GM21576 (cell line): ENCODE measurements around the gene SLC9B2.

Experiments
- ATAC-seq: cut with Tn5 transposase; IDR thresholded peaks from one replicate; pipeline ENCODE4 v1.9.1; 2021; ENCODE audit warnings: mild to moderate bottlenecking, moderate library complexity; ENCODE audit not compliant: unreplicated experiment

Gene SLC9B2, protein sequence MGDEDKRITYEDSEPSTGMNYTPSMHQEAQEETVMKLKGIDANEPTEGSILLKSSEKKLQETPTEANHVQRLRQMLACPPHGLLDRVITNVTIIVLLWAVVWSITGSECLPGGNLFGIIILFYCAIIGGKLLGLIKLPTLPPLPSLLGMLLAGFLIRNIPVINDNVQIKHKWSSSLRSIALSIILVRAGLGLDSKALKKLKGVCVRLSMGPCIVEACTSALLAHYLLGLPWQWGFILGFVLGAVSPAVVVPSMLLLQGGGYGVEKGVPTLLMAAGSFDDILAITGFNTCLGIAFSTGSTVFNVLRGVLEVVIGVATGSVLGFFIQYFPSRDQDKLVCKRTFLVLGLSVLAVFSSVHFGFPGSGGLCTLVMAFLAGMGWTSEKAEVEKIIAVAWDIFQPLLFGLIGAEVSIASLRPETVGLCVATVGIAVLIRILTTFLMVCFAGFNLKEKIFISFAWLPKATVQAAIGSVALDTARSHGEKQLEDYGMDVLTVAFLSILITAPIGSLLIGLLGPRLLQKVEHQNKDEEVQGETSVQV

DNA sequence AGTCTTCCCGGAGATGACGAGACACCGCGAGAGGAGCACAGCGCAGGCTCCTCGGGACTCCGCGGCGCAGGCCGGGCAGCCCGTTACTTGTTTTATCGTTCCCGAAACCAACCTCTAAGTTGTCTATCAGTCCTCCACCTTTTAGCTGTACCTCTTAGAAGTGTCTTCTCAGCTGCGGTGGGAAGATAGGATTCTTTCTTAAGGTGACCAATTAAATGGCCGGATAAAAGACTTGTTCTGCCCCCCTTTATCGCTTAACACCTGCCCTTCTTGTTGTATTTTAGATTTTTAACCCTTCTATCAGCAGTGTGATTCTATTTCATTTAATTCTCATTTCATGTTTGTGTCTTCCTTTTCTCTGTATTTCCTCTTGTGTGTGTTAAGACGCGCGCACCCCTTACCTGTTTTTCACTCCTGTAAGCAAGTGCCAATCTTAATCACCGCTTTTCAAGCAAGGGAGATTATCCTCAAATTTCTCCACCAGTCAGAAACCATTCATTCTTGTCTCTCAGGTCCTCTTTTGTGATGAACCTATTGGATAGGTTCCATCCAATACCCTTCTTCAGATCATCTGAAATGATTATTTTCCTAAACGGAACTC lies at the start of gene SLC9B2:
SLC9B2 (minus strand) TSS at position 15 of the 601 bp plus-strand sequence. CDS start 9,211 bp downstream, outside the sequence.
- peak; percentile 42 for ATAC-seq

DNA sequence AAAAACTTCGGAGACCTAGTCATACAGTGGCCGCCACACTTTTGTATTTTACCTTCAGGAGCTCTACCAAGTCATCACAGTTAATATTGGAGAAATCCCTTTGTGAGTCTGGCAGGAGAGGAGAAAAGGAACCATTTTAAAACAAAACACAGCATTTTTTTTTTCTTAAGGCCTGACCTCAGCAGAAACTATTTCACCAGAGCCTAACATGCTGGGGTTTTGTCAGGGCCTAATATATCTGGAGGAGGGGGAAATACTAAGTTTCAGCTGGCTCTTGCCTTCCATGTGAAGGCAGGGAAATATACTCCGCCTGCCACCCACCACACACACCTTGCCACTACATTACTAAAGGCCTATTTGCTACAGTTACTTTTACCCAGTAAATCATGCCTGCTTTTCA lies 49.6 kb upstream of the SLC9B2 start:
- ATAC-seq: no peak

DNA sequence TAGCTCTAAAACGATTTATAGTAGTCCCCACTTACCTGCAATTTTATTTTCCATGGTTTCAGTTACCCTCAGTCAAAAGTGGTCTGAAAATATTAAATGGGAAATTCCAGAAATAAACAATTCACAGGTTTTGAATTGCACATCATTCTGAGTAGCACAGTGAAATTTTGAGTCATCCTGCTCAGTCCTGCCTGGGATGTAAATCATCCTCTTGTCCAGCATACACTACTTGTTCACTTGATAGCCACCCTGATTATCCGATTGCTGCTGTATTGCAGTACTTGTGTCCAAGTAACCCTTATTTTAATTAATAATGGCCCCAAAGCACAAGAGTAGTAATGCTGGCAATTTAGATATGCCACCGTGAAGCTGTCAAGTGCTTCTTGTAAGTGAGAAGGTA lies 46.6 kb upstream of the SLC9B2 start:
- no peak for ATAC-seq

DNA sequence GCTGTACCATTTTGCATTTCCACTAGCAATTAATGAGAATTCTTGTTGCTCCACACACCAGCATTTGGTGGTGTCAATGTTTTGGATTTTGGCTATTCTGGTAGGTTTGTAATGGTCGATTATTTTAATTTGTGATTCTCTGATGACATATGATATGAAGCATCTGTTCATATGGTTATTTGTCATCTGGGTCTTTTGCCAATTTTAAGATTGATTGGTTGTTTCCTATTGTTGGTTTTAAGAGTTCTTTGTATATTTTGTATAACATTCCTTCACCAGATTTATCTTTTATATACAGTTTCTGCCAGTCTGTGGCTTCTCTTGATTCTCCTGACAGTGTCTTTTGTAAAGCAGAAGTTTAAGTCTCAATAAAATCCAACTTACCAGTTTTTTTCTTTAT lies 41.6 kb upstream of the SLC9B2 start:
- ATAC-seq: no peak

DNA sequence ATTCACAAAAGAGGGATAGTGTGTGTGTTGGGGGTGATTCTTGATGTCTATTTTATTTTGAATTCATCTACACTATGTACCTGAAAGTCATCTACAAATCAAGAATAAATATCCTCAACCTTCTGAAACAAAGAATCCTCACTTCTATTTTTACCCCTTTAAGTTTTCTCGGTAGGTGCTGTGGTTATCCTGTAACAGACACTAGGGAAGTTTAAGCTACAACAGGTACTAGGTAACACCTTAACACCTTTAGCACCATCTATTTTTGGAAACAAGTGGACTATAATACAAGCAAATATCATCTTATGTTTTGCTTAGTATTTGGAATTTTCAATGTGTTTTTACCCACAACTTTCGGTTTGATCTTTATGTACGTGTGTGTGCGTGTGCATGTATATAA lies 35.0 kb upstream of the SLC9B2 start:
- no peak for ATAC-seq

DNA sequence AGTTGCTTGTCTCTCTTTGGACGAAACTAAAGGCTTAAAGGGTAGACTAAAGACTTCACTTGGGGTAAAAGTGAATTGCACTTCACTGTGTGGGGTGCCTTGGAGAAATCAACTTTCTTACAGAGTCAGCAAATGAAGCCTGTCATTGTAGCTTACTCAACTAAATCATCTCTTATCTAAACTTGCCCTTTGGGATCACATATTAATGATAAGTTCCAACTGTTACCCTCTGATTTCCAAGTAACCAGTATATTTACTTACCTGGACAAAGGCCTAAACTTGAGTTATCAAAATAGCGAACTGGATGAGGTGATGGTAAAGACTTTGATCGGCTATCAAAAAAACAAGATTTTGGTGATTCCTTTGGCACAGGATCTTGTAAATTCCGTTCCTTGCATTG lies 32.0 kb upstream of the SLC9B2 start:
- ATAC-seq: no peak

DNA sequence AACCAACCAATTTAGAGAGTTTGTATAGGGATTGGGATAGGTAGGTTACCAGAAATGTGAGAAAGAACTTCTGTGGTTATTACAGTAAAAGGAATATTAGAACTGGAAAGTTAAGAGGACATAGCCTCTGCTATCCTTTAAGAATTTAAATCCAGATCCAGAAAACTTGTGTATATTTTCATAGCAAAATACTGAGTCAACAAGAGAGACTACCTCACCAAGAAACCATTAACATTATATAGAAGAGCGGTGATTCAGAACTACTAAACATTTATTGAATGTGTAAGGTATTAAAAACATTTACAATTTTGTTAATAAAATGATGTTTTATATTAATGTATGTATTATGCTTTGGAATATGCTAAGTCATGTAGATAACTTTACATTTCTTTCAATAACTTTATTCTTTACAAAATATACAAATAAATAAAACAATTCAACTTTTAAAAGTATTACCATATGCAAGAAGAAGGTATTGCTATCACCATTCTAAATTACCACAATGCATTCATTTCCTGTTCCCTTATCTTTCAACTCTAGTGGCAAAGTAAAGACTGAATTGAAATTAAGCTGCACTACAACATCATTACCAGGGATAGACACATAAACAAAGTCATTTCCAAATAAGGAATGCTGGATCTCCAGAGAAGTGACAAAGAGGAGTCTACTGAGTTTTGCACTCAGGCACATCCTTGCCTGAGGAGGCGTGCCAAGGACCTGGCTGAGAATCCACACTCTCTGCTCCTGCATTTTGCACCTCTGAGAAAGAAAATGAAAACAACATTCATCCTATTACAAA lies 29.2 kb upstream of the SLC9B2 start:
- no peak for ATAC-seq

DNA sequence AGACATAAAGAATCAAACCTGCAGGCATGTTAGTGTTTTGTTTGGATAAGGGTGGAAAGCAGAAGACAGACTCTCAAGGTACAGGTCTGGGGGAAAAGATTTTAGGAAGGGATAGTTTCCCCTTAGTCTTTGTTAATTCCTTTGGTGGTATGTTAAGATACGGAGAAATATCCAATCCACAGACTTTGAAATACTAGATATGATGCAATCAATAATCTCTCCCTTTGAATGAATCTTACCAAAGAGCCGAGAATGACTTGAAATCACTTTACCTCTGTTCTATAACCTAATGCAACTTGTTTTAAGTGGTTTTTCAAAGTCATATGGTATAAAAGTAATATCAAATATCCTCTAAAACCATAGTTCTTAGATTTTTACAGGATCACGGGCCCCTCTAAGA lies 28.3 kb upstream of the SLC9B2 start:
- ATAC-seq: no peak

DNA sequence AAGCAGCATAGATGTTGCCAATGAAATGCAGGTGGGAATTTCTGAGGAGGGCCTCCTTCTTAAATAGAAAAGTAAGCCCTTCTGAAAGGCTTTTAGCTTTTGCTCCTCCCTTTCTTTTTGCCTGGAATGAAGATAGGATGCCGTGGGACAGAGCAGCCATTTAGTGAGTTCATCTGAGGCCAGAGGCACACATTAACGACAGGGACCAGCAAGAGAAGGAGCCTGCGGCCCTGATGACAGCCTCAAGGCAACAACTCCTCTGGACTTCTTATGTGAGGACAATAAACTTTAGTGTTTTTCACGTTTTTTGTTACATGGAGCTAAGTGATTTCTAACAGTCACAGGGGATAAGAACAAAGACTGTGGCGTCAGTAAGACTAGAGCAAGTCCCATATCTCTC lies 24.1 kb upstream of the SLC9B2 start:
- no peak for ATAC-seq

DNA sequence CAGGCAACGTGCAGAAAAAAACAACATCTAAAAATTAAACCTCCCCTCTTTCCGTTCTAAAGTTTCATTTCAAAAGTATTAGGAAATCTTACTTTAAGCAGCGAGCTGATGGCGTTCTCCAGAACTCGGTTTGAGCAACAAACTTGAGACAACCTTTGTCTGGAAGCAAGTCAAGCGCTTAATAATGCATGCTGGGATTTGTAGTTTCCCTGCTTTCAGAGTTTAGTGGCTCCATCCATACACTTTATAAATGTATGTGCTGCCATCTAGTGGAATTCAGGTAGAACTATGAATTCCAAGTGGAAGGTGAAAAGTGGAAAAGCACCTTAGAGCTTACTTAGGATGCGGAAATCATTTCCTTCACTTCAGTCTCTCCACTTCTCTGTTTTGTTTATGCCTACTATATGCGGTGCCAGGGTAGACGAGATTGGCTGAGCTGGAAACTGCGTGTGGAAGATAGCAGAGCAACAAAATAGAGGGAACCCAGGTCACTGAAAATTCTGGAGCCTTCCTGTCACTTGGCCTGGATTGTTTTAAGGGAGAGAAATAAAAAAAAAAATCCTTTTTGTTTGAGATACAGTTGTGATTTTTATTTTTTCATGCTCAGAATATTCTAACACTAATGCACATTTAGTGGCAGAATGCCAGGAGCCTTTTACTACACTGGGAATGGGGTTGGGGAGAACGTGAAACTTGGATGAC lies 23.3 kb upstream of the SLC9B2 start, which contains the start of gene BDH2:
BDH2 (minus strand) TSS at position 144 of the 702 bp plus-strand sequence. CDS start 3,580 bp downstream, outside the sequence.
- peak; percentile 98 for ATAC-seq

DNA sequence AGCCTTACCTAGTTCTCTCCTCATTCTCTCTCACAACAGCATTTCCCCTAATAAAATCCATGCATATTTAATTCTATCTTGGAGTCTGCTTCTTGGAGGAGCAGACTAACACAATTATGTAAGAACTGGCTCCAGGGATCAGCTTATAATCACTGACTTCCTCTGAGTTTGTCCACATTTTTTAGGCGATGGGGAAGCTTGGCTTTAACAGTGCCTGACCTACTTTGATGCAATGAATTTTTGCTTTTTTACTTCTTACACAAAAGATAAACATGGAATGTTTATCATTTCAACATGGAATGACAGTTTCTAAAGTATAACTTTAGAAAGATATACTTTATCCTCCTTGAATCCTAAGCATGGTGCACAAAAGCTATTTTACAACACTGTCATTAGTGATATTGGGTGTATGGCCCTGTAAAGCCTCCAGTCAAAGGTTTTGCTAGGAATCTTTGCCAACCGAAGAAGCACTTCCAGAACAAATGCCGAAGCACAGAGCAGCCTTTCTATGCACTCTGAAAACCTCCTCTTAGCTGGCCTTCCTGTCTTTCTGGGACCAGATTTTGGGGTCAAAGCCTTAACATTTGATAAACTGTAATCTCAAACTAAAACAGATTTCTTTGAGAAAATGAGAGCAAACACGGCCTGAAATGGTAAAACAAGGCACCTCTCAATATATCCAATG lies 22.3 kb upstream of the SLC9B2 start:
- ATAC-seq: no peak

DNA sequence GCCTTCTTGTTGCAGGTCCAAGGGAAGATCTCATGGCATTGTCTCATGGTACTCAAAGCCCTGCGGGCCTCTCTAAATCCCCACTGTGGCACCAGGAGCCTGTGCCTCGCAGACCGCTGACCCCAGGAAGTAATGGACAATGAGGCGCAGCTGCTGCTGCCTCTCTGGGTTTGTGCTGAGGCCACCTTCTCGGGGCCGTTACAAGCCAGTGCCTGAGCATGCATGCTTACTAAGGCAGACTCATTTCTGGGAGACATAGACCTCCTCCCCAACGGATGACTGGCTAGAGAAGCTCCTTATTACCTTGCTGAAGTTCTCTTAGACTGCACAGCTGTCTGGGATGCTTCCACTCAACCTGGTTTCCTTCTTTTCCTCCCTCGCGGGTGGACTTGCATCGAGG lies 21.8 kb upstream of the SLC9B2 start:
- ATAC-seq: no peak

DNA sequence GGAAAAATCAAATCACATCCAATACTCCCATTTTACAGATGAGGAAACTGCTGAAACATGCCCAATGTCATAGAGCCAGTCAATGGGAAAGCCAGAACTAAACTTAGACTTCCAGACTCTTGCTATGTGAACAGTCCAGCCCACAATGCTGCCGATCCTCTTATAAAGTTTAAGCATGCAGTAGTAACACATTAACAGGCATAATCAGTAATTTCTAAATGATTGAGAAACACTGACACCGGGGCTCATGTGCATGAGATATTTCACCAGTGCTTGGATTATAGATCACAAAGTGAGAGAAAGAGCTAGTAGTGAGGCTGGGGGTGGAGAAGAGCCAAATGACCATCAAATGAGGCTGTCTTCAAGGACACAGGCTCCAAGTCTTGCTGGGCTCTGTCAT lies 20.6 kb upstream of the SLC9B2 start:
- ATAC-seq: no peak

DNA sequence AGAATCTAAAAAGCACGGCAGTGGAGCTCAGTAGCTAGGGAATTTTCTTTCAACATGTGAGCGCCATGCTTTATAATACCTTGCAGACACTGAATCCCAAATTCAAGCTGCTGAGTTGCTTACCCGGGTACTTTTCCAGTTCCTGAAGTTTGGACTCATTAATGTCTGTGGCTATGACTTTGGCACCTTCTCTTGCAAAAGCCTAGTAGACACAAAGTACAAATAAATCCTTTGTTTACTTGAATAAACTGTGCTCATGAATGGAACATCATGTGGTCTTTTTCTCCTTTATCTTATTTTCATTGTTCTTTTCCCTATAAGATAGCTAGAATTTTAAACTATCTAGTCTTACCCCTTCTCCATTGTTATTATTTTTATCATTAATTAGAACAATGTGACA lies 18.5 kb upstream of the SLC9B2 start:
- no peak for ATAC-seq

DNA sequence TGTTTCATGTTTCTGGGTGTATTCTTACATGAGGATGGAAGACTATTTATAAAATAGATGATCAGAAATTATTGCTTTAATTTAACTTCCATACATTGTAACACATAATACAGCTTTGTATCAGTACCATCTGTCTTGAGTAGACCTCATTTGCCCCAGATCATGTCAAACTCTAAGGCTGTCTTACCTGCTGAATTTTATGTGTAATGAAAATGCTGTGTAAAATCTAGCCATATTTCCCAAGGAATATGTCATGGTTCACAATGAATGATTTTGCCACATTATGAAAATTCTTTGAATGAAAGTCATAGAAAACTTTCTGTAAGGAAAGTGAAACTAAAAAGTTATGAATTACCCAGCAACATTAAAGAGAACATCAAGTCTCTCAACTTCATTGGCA lies 15.7 kb upstream of the SLC9B2 start:
- ATAC-seq: peak; percentile 14

DNA sequence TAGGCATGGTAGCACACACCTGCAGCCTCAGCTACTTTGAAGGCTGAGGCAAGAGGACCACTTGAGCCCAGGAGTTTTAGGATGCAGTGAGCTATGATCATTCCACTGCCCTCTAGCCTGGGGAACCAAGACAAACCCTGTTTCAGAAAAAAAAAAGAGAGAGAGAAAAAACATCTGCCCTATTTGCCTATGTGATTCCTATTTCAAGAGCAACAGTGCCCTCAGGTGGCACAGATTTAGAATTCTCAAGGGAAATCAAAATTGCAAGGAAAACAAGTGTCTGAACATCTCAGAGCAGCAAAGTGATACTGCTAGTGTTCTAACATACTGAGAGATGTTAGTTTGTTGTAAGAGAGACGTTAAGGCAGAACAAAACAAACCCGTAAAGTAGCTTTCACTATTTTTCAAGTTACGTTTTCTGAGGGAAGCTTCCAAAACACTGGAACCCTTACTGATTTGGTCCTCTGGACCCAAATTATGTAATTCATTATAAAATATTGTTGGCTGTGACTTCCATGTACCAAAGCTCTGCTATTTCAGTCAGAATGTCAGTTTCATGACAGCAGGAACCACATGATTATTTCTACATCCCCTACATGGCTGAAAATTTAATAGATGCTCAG lies 15.2 kb upstream of the SLC9B2 start:
- ATAC-seq: peak; percentile 83

DNA sequence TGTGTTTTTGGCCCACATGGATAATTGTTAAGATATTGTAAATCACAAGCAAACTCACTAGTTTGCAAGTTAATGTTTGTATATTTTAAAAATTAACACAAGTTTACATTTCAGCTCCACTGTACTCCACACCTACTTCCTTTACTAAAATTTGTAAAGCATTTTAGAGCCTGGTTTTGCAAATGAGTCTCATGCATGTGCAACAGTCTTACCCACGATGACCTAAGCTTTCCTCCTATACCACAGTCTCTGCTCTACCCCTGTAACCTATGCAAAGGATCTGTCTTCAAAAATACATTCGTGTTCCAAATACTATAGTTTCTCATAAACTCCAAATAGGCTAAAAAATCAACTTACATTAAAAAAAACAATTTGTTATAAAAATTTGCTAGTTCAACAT lies 12.9 kb upstream of the SLC9B2 start:
- no peak for ATAC-seq

DNA sequence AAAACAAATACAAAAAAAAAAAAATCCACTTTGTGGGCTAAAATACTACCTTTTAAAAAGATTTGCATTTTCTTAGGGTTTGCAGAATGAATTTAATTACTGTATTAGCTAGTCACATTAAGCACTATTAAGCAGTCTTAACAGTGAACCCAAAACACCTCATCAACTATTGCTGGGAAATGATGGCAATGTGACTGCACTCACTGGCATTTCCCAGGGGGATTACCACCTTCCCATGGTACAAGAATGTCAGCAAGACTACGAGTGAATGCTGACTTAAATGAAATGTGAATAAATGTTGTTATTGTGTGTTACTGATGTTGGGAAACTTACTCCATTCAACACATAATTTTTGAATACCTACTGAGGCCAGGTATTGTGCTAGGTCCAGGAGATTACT lies 10.0 kb upstream of the SLC9B2 start:
- ATAC-seq: no peak

DNA sequence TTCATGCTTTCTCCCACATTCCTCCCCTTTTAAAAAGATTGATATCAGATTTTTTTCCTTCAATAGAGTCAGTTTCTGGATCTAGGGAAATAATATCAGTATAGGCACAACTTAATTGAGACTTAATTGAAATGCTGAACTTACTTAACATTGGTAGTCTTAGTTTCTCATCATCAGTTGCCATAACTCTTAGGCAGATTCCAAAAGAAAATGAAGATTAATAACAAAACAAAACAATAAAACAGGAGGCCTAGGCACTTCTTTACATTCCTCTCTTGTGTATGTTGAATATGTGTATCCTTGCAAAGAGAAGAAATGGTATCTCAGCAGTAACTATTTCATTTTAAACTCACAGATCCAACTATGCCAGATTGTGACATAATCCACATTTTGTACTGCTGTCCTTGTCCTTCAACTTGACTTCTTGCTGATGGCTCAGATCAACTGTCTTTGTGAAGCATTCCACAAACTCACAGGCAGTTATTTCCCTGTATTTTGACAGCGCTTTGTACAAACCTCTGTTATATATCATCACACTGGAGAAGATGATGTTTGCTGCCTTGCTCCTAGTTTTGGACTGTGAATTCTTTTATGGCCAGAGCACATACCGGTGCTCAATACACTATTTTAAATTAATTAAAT lies 9.1 kb upstream of the SLC9B2 start:
- no peak for ATAC-seq
